Smooth muscle cell (in vitro differentiated cells): Measurements from ENCODE around the gene MSH3. TPM values are rescaled to one million over a fixed set of nuclear protein-coding genes. Genes with fewer than 3 reads are reported as not detected.
"Not testable (repeated sequence)": the region's sequence is repeated elsewhere in the genome, so short reads cannot be mapped to it uniquely, and the experiment has no call there.

Experiments used
- DNase-seq: peaks from one replicate; lab custom pipeline; 2025; ENCODE audit not compliant: unreplicated experiment; lab: John Stamatoyannopoulos, UW
- H2AFZ ChIP-seq: fragments of 200-600 bp; sonication (generic); 2 replicates; pipeline ENCODE4 v1.6.0; 2016; ENCODE audit warnings: antibody characterized with exemption, low read depth, mild to moderate bottlenecking
- H3F3A ChIP-seq: fragments of 200-600 bp; sonication (generic); 2 replicates; pipeline ENCODE4 v1.6.0; 2017; ENCODE audit warnings: antibody characterized with exemption, low read depth
- H3K27ac ChIP-seq: fragments of 200-600 bp; sonication (generic); 2 replicates; pipeline ENCODE4 v1.5.1; 2016; ENCODE audit warnings: low read depth, mild to moderate bottlenecking
- H3K27me3 ChIP-seq: fragments of 200-600 bp; sonication (generic); 2 replicates; pipeline ENCODE4 v1.6.1; 2016; ENCODE audit warnings: low read depth, mild to moderate bottlenecking
- H3K36me3 ChIP-seq: fragments of 200-600 bp; sonication (generic); 2 replicates; pipeline ENCODE4 v1.5.1; 2016; ENCODE audit warnings: low read depth
- H3K4me1 ChIP-seq: fragments of 200-600 bp; sonication (generic); 2 replicates; pipeline ENCODE4 v1.5.1; 2016; ENCODE audit warnings: low read depth
- H3K4me2 ChIP-seq: fragments of 200-600 bp; sonication (generic); 2 replicates; pipeline ENCODE4 v1.6.0; 2016; ENCODE audit warnings: mild to moderate bottlenecking
- H3K4me3 ChIP-seq: fragments of 200-600 bp; sonication (generic); 2 replicates; pipeline ENCODE4 v1.5.1; 2016; ENCODE audit warnings: mild to moderate bottlenecking
- H3K79me2 ChIP-seq: fragments of 200-600 bp; sonication (generic); 2 replicates; pipeline ENCODE4 v1.6.0; 2016; ENCODE audit warnings: low read depth, mild to moderate bottlenecking
- H3K9ac ChIP-seq: fragments of 200-600 bp; sonication (generic); 2 replicates; pipeline ENCODE4 v1.6.0; 2016; ENCODE audit warnings: low read depth
- H3K9me3 ChIP-seq: fragments of 200-600 bp; sonication (generic); replicated peaks from 2 replicates; pipeline ENCODE4 v1.5.1; 2016; ENCODE audit warnings: low read depth
- H4K20me1 ChIP-seq: fragments of 200-600 bp; sonication (generic); 2 replicates; pipeline ENCODE4 v1.6.0; 2016; ENCODE audit warnings: low read depth
- WGBS: methylation state at CpG from one replicate; pipeline ENCODE4 v1.1.7; 2016; ENCODE audit warnings: low lambda C conversion rate; 5-methylcytosine and 5-hydroxymethylcytosine counted together
- polyA plus RNA-seq: library from polyadenylated mRNA; unstranded; fragments of >200 nt; fragmentation: Nextera tagmentation; extraction: Ambion mirVana; gene quantifications from 2 replicates; pipeline ENCODE4 v1.2.1, GENCODE V29; 2016
- total RNA-seq: library from RNA; depleted of rRNA; stranded (reverse); fragments of >200 nt; gene quantifications from 2 replicates; pipeline ENCODE4 v1.2.3, GENCODE V29; 2014
- TF ChIP-seq, protein P1 (sequence below): fragments of 200-600 bp; sonication (generic); IDR thresholded peaks from 2 replicates; pipeline ENCODE4 v1.5.1; 2017; ENCODE audit warnings: borderline replicate concordance, mild to moderate bottlenecking, antibody characterized with exemption; ENCODE audit not compliant: insufficient read depth, poor library complexity, severe bottlenecking

MSH3 gene
- total and polyA plus RNA-seq, 2 experiments from 2014 or later, result 5.1 to 12.6 TPM

GRCh38 chr5:80781356-80781755, 126.9 kb downstream of the MSH3 start:
- 26% methylated on average over 1 of the region's 1 CpG for WGBS
- TF ChIP-seq, protein P1, sequence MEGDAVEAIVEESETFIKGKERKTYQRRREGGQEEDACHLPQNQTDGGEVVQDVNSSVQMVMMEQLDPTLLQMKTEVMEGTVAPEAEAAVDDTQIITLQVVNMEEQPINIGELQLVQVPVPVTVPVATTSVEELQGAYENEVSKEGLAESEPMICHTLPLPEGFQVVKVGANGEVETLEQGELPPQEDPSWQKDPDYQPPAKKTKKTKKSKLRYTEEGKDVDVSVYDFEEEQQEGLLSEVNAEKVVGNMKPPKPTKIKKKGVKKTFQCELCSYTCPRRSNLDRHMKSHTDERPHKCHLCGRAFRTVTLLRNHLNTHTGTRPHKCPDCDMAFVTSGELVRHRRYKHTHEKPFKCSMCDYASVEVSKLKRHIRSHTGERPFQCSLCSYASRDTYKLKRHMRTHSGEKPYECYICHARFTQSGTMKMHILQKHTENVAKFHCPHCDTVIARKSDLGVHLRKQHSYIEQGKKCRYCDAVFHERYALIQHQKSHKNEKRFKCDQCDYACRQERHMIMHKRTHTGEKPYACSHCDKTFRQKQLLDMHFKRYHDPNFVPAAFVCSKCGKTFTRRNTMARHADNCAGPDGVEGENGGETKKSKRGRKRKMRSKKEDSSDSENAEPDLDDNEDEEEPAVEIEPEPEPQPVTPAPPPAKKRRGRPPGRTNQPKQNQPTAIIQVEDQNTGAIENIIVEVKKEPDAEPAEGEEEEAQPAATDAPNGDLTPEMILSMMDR, result no peak
- Histone ChIP-seq H3K4me3 (no peak overlapping the region), H3K27me3 (no peaks in the 10 kb centered on the region), H3K36me3 (peaks cover 3% of the 10 kb centered on the region), H3K9ac (no peak overlapping the region), H4K20me1 (no peaks in the 10 kb centered on the region), H2AFZ (no peak overlapping the region), H3K4me2 (no peak overlapping the region), H3K9me3 (no peaks in the 10 kb centered on the region), H3K4me1 (no peaks in the 10 kb centered on the region), H3F3A (no peaks in the 10 kb centered on the region), H3K27ac (no peak overlapping the region), H3K79me2 (no peaks in the 10 kb centered on the region)
- DNase-seq, result no peak

- Histone ChIP-seq H3K27me3 (no peaks in the 10 kb centered on the region), H4K20me1 (no peaks in the 10 kb centered on the region), H3K9ac (no peak overlapping the region), H3K4me3 (no peak overlapping the region), H3K27ac (no peak overlapping the region), H3K79me2 (no peaks in the 10 kb centered on the region), H3K4me1 (no peaks in the 10 kb centered on the region), H3F3A (no peaks in the 10 kb centered on the region), H3K9me3 (no peaks in the 10 kb centered on the region), H3K36me3 (peaks cover 3% of the 10 kb centered on the region), H3K4me2 (no peak overlapping the region), H2AFZ (no peak overlapping the region)
- DNase-seq, result no peak
- TF ChIP-seq, protein P1, result no peak
Observed at GRCh38 chr5:80782626-80783025, 128.2 kb downstream of the MSH3 start.

- H4K20me1 ChIP-seq, DNase-seq, H3K36me3 ChIP-seq, H3K4me3 ChIP-seq, H3K27me3 ChIP-seq, H3K27ac ChIP-seq, H3K9me3 ChIP-seq, H2AFZ ChIP-seq, H3K9ac ChIP-seq, H3K4me1 ChIP-seq, H3F3A ChIP-seq, H3K79me2 ChIP-seq, H3K4me2 ChIP-seq: not testable (repeated sequence)
- WGBS, result over 99% methylated on average over 8 of the region's 8 CpGs
Observed at GRCh38 chr5:80783751-80784150, 129.3 kb downstream of the MSH3 start.

- Histone ChIP-seq H3K9me3 (no peaks in the 10 kb centered on the region), H2AFZ (no peak overlapping the region), H3K36me3 (peaks cover 3% of the 10 kb centered on the region), H3K27ac (no peak overlapping the region), H3F3A (no peaks in the 10 kb centered on the region), H3K4me1 (no peaks in the 10 kb centered on the region), H3K4me2 (no peak overlapping the region), H3K9ac (no peak overlapping the region), H4K20me1 (no peaks in the 10 kb centered on the region), H3K4me3 (no peak overlapping the region), H3K79me2 (no peaks in the 10 kb centered on the region), H3K27me3 (no peaks in the 10 kb centered on the region)
- TF ChIP-seq, protein P1, result no peak
- no peak for DNase-seq
- 92% methylated on average over 4 of the region's 4 CpGs for WGBS
Observed at GRCh38 chr5:80784451-80784850, 130.0 kb downstream of the MSH3 start.

- H3K4me2 ChIP-seq, H3K36me3 ChIP-seq, H4K20me1 ChIP-seq, H3K27me3 ChIP-seq, H3K27ac ChIP-seq, DNase-seq, H3K79me2 ChIP-seq, H3K9me3 ChIP-seq, H3K9ac ChIP-seq, H2AFZ ChIP-seq, H3K4me1 ChIP-seq, H3F3A ChIP-seq, H3K4me3 ChIP-seq: not testable (repeated sequence)
- WGBS, result 98% methylated on average over 7 of the region's 7 CpGs
Observed at GRCh38 chr5:80789319-80790016, 135.0 kb downstream of the MSH3 start.
